IMR-90 (cell line): Measurements from ENCODE around the gene RANBP3. TPM values are rescaled to one million over a fixed set of nuclear protein-coding genes. Genes with fewer than 3 reads are reported as not detected.
A peak's percentile ranks its signal among the peaks of the same experiment; 100 is the strongest.

Experiments used
- ATAC-seq: fragments of 200-7000 bp; cut with Tn5 transposase; 2 replicates; pipeline ENCODE4 v1.9.1; 2020; ENCODE audit warnings: low read depth, mild to moderate bottlenecking, moderate library complexity
- BruUV-seq: library from RNA; stranded (reverse); fragments of 400-500 nt; replicated peaks from 2 replicates; lab custom pipeline; 2021; lab: Mats Ljungman, UMichigan
- CTCF ChIA-PET: fragments of 300-600 bp; formaldehyde crosslinking; extraction: SDS; loops from one replicate; lab custom pipeline; 2021; ENCODE audit warnings: antibody characterized with exemption; lab: Yijun Ruan, JAX
- POLR2A ChIA-PET: fragments of 300-600 bp; sonication (Branson Sonifier 250); formaldehyde crosslinking; loops from one replicate; lab custom pipeline; 2022; ENCODE audit warnings: antibody characterized with exemption; ENCODE audit not compliant: unreplicated experiment; lab: Charles Lee
- DNase-seq: peaks from one replicate; pipeline ENCODE4 v3.0.0; 2013
- H2AFZ ChIP-seq: replicated peaks from 2 replicates; pipeline ENCODE3; 2013; ENCODE audit warnings: low read length, mild to moderate bottlenecking; ENCODE audit not compliant: poor library complexity
- H2AK5ac ChIP-seq: 2 replicates; pipeline ENCODE4 v1.6.1; 2013; ENCODE audit warnings: low read depth, low read length, inconsistent platforms
- H2AK9ac ChIP-seq: replicated peaks from 2 replicates; pipeline ENCODE3; 2013; ENCODE audit warnings: mild to moderate bottlenecking, low read depth, low read length, moderate library complexity; ENCODE audit not compliant: poor library complexity
- H2BK120ac ChIP-seq: 2 replicates; pipeline ENCODE4 v1.6.1; 2013; ENCODE audit warnings: low read depth, low read length, inconsistent platforms
- H2BK15ac ChIP-seq: 3 replicates; pipeline ENCODE4 v1.6.1; 2013; ENCODE audit warnings: low read depth, low read length, inconsistent platforms
- H2BK20ac ChIP-seq: 2 replicates; pipeline ENCODE4 v1.6.1; 2013; ENCODE audit warnings: low read depth, mild to moderate bottlenecking, inconsistent platforms, low read length, moderate library complexity
- H2BK5ac ChIP-seq: 2 replicates; pipeline ENCODE4 v1.6.1; 2013; ENCODE audit warnings: mild to moderate bottlenecking, low read depth, low read length, inconsistent platforms; ENCODE audit not compliant: poor library complexity, severe bottlenecking
- H3K14ac ChIP-seq: replicated peaks from 2 replicates; pipeline ENCODE4 v1.6.1; 2013; ENCODE audit warnings: low read depth, low read length, inconsistent platforms
- H3K18ac ChIP-seq: 2 replicates; pipeline ENCODE4 v1.6.1; 2013; ENCODE audit warnings: low read depth, low read length, control low read depth
- H3K23ac ChIP-seq: 2 replicates; pipeline ENCODE4 v1.6.1; 2013; ENCODE audit warnings: low read depth, low read length, inconsistent platforms
- H3K27ac ChIP-seq: 2 replicates; pipeline ENCODE4 v1.5.1; 2013; ENCODE audit warnings: mild to moderate bottlenecking, control low read depth, low read length; ENCODE audit not compliant: insufficient read depth
- H3K27me3 ChIP-seq: 2 replicates; pipeline ENCODE4 v1.6.1; 2013; ENCODE audit warnings: low read length; ENCODE audit not compliant: control insufficient read depth, insufficient read depth
- H3K36me3 ChIP-seq: 2 replicates; pipeline ENCODE4 v1.6.1; 2013; ENCODE audit warnings: low read length, mixed read lengths; ENCODE audit not compliant: control insufficient read depth, insufficient read depth
- H3K4ac ChIP-seq: 2 replicates; pipeline ENCODE4 v1.6.1; 2013; ENCODE audit warnings: low read depth, low read length, inconsistent platforms
- H3K4me1 ChIP-seq: 2 replicates; pipeline ENCODE4 v1.6.1; 2013; ENCODE audit warnings: low read length, mixed read lengths; ENCODE audit not compliant: control insufficient read depth, insufficient read depth
- H3K4me2 ChIP-seq: 2 replicates; pipeline ENCODE4 v1.6.1; 2013; ENCODE audit warnings: low read depth, mild to moderate bottlenecking, control low read depth, low read length, moderate library complexity
- H3K4me3 ChIP-seq: 2 replicates; pipeline ENCODE4 v1.5.1; 2013; ENCODE audit warnings: low read depth, mild to moderate bottlenecking, control low read depth, low read length, moderate library complexity; ENCODE audit not compliant: insufficient read depth
- H3K56ac ChIP-seq: 2 replicates; pipeline ENCODE4 v1.6.1; 2013; ENCODE audit warnings: low read length, inconsistent platforms; ENCODE audit not compliant: insufficient read depth; ENCODE audit errors: extremely low read depth
- H3K79me1 ChIP-seq, 2 experiments: 2 replicates each; pipeline ENCODE4 v1.6.1; 2013; ENCODE audit warnings: low read length in 2 of 2, inconsistent platforms in 1 of 2, low read depth in 1 of 2
- H3K9ac ChIP-seq: 2 replicates; pipeline ENCODE4 v1.6.1; 2013; ENCODE audit warnings: low read depth, low read length, control low read depth
- H3K9me1 ChIP-seq: 2 replicates; pipeline ENCODE4 v1.6.1; 2013; ENCODE audit warnings: low read length, inconsistent platforms; ENCODE audit not compliant: insufficient read depth
- H3K9me3 ChIP-seq: 2 replicates; pipeline ENCODE4 v1.6.1; 2013; ENCODE audit warnings: low read length; ENCODE audit not compliant: control insufficient read depth, insufficient read depth
- H4K20me1 ChIP-seq: 2 replicates; pipeline ENCODE4 v1.6.1; 2013; ENCODE audit warnings: low read length, inconsistent platforms; ENCODE audit not compliant: insufficient read depth
- H4K5ac ChIP-seq: 2 replicates; pipeline ENCODE4 v1.6.1; 2013; ENCODE audit warnings: mild to moderate bottlenecking, low read depth, low read length, control low read depth
- H4K8ac ChIP-seq, 2 experiments: 2 replicates each; pipeline ENCODE4 v1.6.1; 2013; ENCODE audit warnings: low read depth in 2 of 2, low read length in 2 of 2, control low read depth in 1 of 2, inconsistent platforms in 1 of 2
- H4K91ac ChIP-seq: 2 replicates; pipeline ENCODE4 v1.6.1; 2013; ENCODE audit warnings: low read depth, low read length, inconsistent platforms; ENCODE audit not compliant: insufficient read depth
- BHLHE40 ChIP-seq: fragments of 150-350 bp; IDR thresholded peaks from 2 replicates; pipeline ENCODE4 v1.6.1; 2016; ENCODE audit warnings: mild to moderate bottlenecking, low read depth, low read length
- CEBPB ChIP-seq: IDR thresholded peaks from 2 replicates; pipeline ENCODE4 v1.6.1; 2012; ENCODE audit warnings: low read depth, low read length, improper control_type of control experiment
- CHD1 ChIP-seq: IDR thresholded peaks from 2 replicates; pipeline ENCODE4 v1.6.1; 2012; ENCODE audit warnings: low read depth, low read length, improper control_type of control experiment
- CTCF ChIP-seq: conservative IDR thresholded peaks from 2 replicates; pipeline ENCODE4 v1.5.1; 2012; ENCODE audit warnings: mild to moderate bottlenecking, low read depth, low read length, improper control_type of control experiment
- ELK1 ChIP-seq: fragments of 150-350 bp; IDR thresholded peaks from 2 replicates; pipeline ENCODE4 v1.6.1; 2016; ENCODE audit warnings: low read depth, mild to moderate bottlenecking, low read length, moderate library complexity, borderline replicate concordance
- FOS ChIP-seq: fragments of 150-350 bp; IDR thresholded peaks from 2 replicates; pipeline ENCODE4 v1.6.1; 2016; ENCODE audit warnings: low read depth, low read length
- MAFK ChIP-seq: IDR thresholded peaks from 2 replicates; pipeline ENCODE4 v1.6.1; 2012; ENCODE audit warnings: low read depth, low read length, improper control_type of control experiment
- MAZ ChIP-seq: IDR thresholded peaks from 2 replicates; pipeline ENCODE4 v1.6.1; 2012; ENCODE audit warnings: low read depth, mild to moderate bottlenecking, low read length, improper control_type of control experiment, moderate library complexity, borderline replicate concordance
- MXI1 ChIP-seq: IDR thresholded peaks from 2 replicates; pipeline ENCODE4 v1.6.1; 2012; ENCODE audit warnings: low read depth, mild to moderate bottlenecking, low read length, moderate library complexity, borderline replicate concordance
- NFE2L2 ChIP-seq: fragments of 150-350 bp; IDR thresholded peaks from 2 replicates; pipeline ENCODE4 v1.6.1; 2016; ENCODE audit warnings: low read depth, mild to moderate bottlenecking, low read length
- POLR2A ChIP-seq: IDR thresholded peaks from 2 replicates; pipeline ENCODE4 v1.6.1; 2012; ENCODE audit warnings: mild to moderate bottlenecking, low read depth, low read length
- RAD21 ChIP-seq: IDR thresholded peaks from 2 replicates; pipeline ENCODE4 v1.6.1; 2012; ENCODE audit warnings: low read length, improper control_type of control experiment
- RCOR1 ChIP-seq: IDR thresholded peaks from 2 replicates; pipeline ENCODE4 v1.6.1; 2012; ENCODE audit warnings: mild to moderate bottlenecking, low read length, improper control_type of control experiment; ENCODE audit not compliant: insufficient replicate concordance
- RFX5 ChIP-seq: IDR thresholded peaks from 2 replicates; pipeline ENCODE4 v1.8.0; 2012; ENCODE audit warnings: low read depth, mild to moderate bottlenecking, low read length, moderate library complexity
- SMC3 ChIP-seq: fragments of 150-350 bp; IDR thresholded peaks from 2 replicates; pipeline ENCODE4 v1.6.1; 2016; ENCODE audit warnings: low read depth, mild to moderate bottlenecking, antibody characterized with exemption, low read length, moderate library complexity
- USF2 ChIP-seq: fragments of 150-350 bp; IDR thresholded peaks from 2 replicates; pipeline ENCODE4 v1.6.1; 2017; ENCODE audit warnings: mild to moderate bottlenecking, antibody characterized with exemption, low read length, low read depth
- WGBS, 2 experiments: methylation state at CpG; one replicate each; pipeline versions ENCODE4 v1.1.5 to v1.1.7; 2013; ENCODE audit warnings: missing lambda C conversion rate in 2 of 2; ENCODE audit not compliant: insufficient read length in 1 of 2; ENCODE audit errors: extremely low coverage in 2 of 2; 5-methylcytosine and 5-hydroxymethylcytosine counted together
- dilution Hi-C: fragments of 300-500 bp; cut with HindIII; formaldehyde crosslinking; loops from one replicate; pipeline ENCODE4 v1.14.3; 2018; ENCODE audit warnings: low sequenced_read_pairs; ENCODE audit not compliant: unreplicated experiment
- in situ Hi-C: fragments of 300-500 bp; cut with MboI; formaldehyde crosslinking; loops from 3 replicates; pipeline ENCODE4 v1.14.3; 2019; ENCODE audit warnings: low sequenced_read_pairs, inconsistent platforms, mixed read lengths
- intact Hi-C: fragments of 100-400 bp; cut with micrococcal nuclease; formaldehyde crosslinking; loops from 2 replicates; pipeline ENCODE4 v1.10.0; 2022
- polyA plus RNA-seq, 3 experiments: library from polyadenylated mRNA; depleted of rRNA; stranded (reverse); fragments of >200 nt; gene quantifications; 2 replicates each; pipeline ENCODE4 v1.2.3, GENCODE V29; 2012; ENCODE audit warnings: low replicate concordance in 1 of 3
- total RNA-seq: library from RNA; depleted of rRNA; stranded (reverse); fragments of >200 nt; gene quantifications from 2 replicates; pipeline ENCODE4 v1.2.3, GENCODE V29; 2012

Gene RANBP3
- total and polyA plus RNA-seq, 2 of the 4 experiments (the other 2 are of a cell fraction), result 42.5 to 111 TPM

GRCh38 chr19:5967571-5967970, 10.4 kb downstream of the RANBP3 start:
- Histone ChIP-seq H3K18ac (peak overlapping the region; percentile 88), H2BK5ac (peak overlapping the region; percentile 73), H3K23ac (peak overlapping the region; percentile 97), H4K20me1 (peaks cover 93% of the 10 kb centered on the region), H3K27me3 (no peaks in the 10 kb centered on the region), H4K5ac (peak overlapping the region; percentile 83), H3K36me3 (peaks cover 11% of the 10 kb centered on the region; the same call in 1 of the 2 replicates), H3K9me1 (peaks cover 56% of the 10 kb centered on the region), H4K91ac (peak overlapping the region; percentile 86), H3K4me1 (peaks cover 44% of the 10 kb centered on the region), H3K9me3 (no peaks in the 10 kb centered on the region), H2BK120ac (peak overlapping the region; percentile 75), H3K27ac (peak overlapping the region; percentile 99), H3K9ac (peak overlapping the region; percentile 84), H3K56ac (peak overlapping the region; percentile 53), H2AK5ac (peak overlapping the region; percentile 84), H3K14ac (peak overlapping the region; percentile 87), H4K8ac (peak overlapping the region; percentile 5 to 81; a peak in 3 of 4 replicates), H3K4me2 (no peak overlapping the region; the same call in 1 of the 2 replicates), H3K4ac (peak overlapping the region; percentile 82), H3K4me3 (no peak overlapping the region), H2BK15ac (peak overlapping the region; percentile 76; the same call in 2 of the 3 replicates), H2AFZ (no peak overlapping the region), H2AK9ac (no peak overlapping the region), H2BK20ac (peak overlapping the region; percentile 81), H3K79me1 (peaks cover 21 to 93% of the 10 kb centered on the region in 2 experiments)
- POLR2A ChIA-PET, result no interaction called here
- ATAC-seq (no peak), DNase-seq (no peak)
- dilution Hi-C loops, result no loop called here
- no TSS peak for BruUV-seq
- in situ Hi-C loops, result no loop called here
- intact Hi-C loops, result loop anchor here (10.0 kb wide), 1 partner anchor 163 kb away; the partner anchor contains the start of gene NRTN
- no CpG with 5 or more reads among the region's 7 CpGs for WGBS, 2 experiments
- TF ChIP-seq CTCF, result no peak
- no peak for TF ChIP-seq MAFK
- no peak for TF ChIP-seq FOS
- no peak for TF ChIP-seq POLR2A
- TF ChIP-seq BHLHE40, result no peak
- no peak for TF ChIP-seq NFE2L2
- TF ChIP-seq RFX5, result no peak
- TF ChIP-seq RAD21, result no peak
- TF ChIP-seq RCOR1, result no peak
- TF ChIP-seq SMC3, result no peak
- no peak for TF ChIP-seq MXI1
- no peak for TF ChIP-seq MAZ
- no peak for TF ChIP-seq ELK1
- no peak for TF ChIP-seq USF2
- no peak for TF ChIP-seq CHD1
- no peak for TF ChIP-seq CEBPB
- CTCF ChIA-PET, result interaction anchor here (0.7 to 1.4 kb wide), 10 partner anchors 9 to 208 kb away, joined by 3 to 11 read pairs (median 4); no protein-coding TSS in a partner anchor
